Endothelial cell of umbilical vein (primary cell): ENCODE data around the gene CXCL10. TPM values are rescaled to one million over a fixed set of nuclear protein-coding genes. Genes with fewer than 3 reads are reported as not detected.

Source experiments
- BruUV-seq: library from RNA; stranded (reverse); fragments of 400-500 nt; replicated peaks from 2 replicates; lab custom pipeline; 2021; lab: Mats Ljungman, UMichigan
- CTCF ChIA-PET: fragments of 300-600, 350-600 bp; sonication (Branson Sonifier 250); formaldehyde crosslinking; loops from one replicate; lab custom pipeline; 2021; ENCODE audit warnings: antibody characterized with exemption, inconsistent platforms; lab: Charles Lee
- POLR2A ChIA-PET: fragments of 300-600, 350-600 bp; sonication (Branson Sonifier 250); formaldehyde crosslinking; loops from one replicate; lab custom pipeline; 2021; ENCODE audit warnings: antibody characterized with exemption, inconsistent platforms; lab: Charles Lee
- DNase-seq: peaks from one replicate; pipeline ENCODE4 v3.0.0-alpha.2; 2011; ENCODE audit warnings: low read depth, low spot score
- FAIRE-seq: peaks from 2 replicates; lab custom pipeline; 2011; peaks lifted over from hg19 to GRCh38; lab: Jason Lieb, UNC
- H2AFZ ChIP-seq: 2 replicates; pipeline ENCODE4 v1.6.0; 2012; ENCODE audit warnings: low read depth, low read length, control low read depth, inconsistent platforms
- H3K27ac ChIP-seq: 2 replicates; pipeline ENCODE4 v1.5.1; 2011; ENCODE audit warnings: low read depth, mild to moderate bottlenecking, control low read depth, low read length, moderate library complexity; ENCODE audit not compliant: insufficient read depth
- H3K27me3 ChIP-seq, 2 experiments: 2 replicates each; pipeline versions ENCODE4 v1.6.0 to v1.6.1; 2011; ENCODE audit warnings: low read length in 2 of 2, mixed read lengths in 1 of 2; ENCODE audit not compliant: control insufficient read depth in 2 of 2, insufficient read depth in 2 of 2
- H3K36me3 ChIP-seq, 2 experiments: 2 replicates in 1 of 2; 3 replicates in 1 of 2; pipeline ENCODE4 v1.5.1; 2011; ENCODE audit warnings: low read length in 2 of 2, mild to moderate bottlenecking in 1 of 2, moderate library complexity in 1 of 2; ENCODE audit not compliant: control insufficient read depth in 2 of 2, insufficient read depth in 2 of 2; ENCODE audit errors: extremely low read depth in 1 of 2
- H3K4me1 ChIP-seq: 3 replicates; pipeline ENCODE4 v1.5.1; 2011; ENCODE audit warnings: mild to moderate bottlenecking, low read length; ENCODE audit not compliant: control insufficient read depth, insufficient read depth; ENCODE audit errors: extremely low read depth
- H3K4me2 ChIP-seq: 2 replicates; pipeline ENCODE4 v1.6.1; 2011; ENCODE audit warnings: low read length, control low read depth, mixed read lengths; ENCODE audit not compliant: insufficient read depth
- H3K4me3 ChIP-seq, 3 experiments: fragments of 200-600 bp in 1 of 3; sonication (generic), shearing (Covaris generic) in 1 of 3; replicated peaks in 1 of 3; 2 replicates each; pipeline ENCODE4 v1.5.1; 2011 to 2016; ENCODE audit warnings: control low read depth in 3 of 3, low read length in 3 of 3, mild to moderate bottlenecking in 2 of 3, inconsistent platforms in 1 of 3, low read depth in 1 of 3, moderate library complexity in 1 of 3; ENCODE audit not compliant: insufficient read depth in 1 of 3
- H3K79me2 ChIP-seq: 2 replicates; pipeline ENCODE4 v1.6.0; 2012; ENCODE audit warnings: low read length, inconsistent platforms; ENCODE audit not compliant: control insufficient read depth, insufficient read depth
- H3K9ac ChIP-seq: replicated peaks from 2 replicates; pipeline ENCODE3; 2011; ENCODE audit warnings: low read length, control low read depth; ENCODE audit not compliant: insufficient read depth; ENCODE audit errors: extremely low read depth
- H3K9me1 ChIP-seq: replicated peaks from 3 replicates; pipeline ENCODE4 v1.6.0; 2011; ENCODE audit warnings: mild to moderate bottlenecking, low read length; ENCODE audit not compliant: control insufficient read depth, insufficient read depth; ENCODE audit errors: extremely low read depth
- H3K9me3 ChIP-seq: replicated peaks from 2 replicates; pipeline ENCODE4 v1.5.1; 2012; ENCODE audit warnings: low read length, inconsistent platforms; ENCODE audit not compliant: control insufficient read depth, insufficient read depth
- H4K20me1 ChIP-seq: replicated peaks from 2 replicates; pipeline ENCODE3; 2011; ENCODE audit warnings: mild to moderate bottlenecking, low read length; ENCODE audit not compliant: control insufficient read depth, insufficient read depth; ENCODE audit errors: extremely low read depth
- EZH2 ChIP-seq: IDR thresholded peaks from 2 replicates; pipeline ENCODE4 v1.6.1; 2012; ENCODE audit warnings: borderline replicate concordance, low read depth, mild to moderate bottlenecking, moderate library complexity, low read length, inconsistent platforms; ENCODE audit not compliant: severe bottlenecking
- FOS ChIP-seq: IDR thresholded peaks from 2 replicates; pipeline ENCODE4 v1.6.1; 2011; ENCODE audit warnings: mild to moderate bottlenecking, low read length, moderate library complexity, borderline replicate concordance; ENCODE audit not compliant: insufficient read depth
- GATA2 ChIP-seq: IDR thresholded peaks from 2 replicates; pipeline ENCODE4 v1.7.0; 2011; ENCODE audit warnings: low read depth, mild to moderate bottlenecking, moderate library complexity, mixed read lengths, low read length; ENCODE audit not compliant: insufficient read length, insufficient read depth
- JUN ChIP-seq: IDR thresholded peaks from 2 replicates; pipeline ENCODE4 v1.6.1; 2011; ENCODE audit warnings: borderline replicate concordance, low read depth; ENCODE audit not compliant: insufficient read length, insufficient read depth
- MAX ChIP-seq: IDR thresholded peaks from 2 replicates; pipeline ENCODE4 v1.6.1; 2011; ENCODE audit not compliant: insufficient read depth, insufficient read length
- MYC ChIP-seq: IDR thresholded peaks from one replicate; pipeline ENCODE4 v1.6.1; 2011; ENCODE audit warnings: mild to moderate bottlenecking, low read depth, low read length
- POLR2A ChIP-seq: IDR thresholded peaks from 2 replicates; pipeline ENCODE4 v1.6.1; 2012; ENCODE audit warnings: low read depth, mild to moderate bottlenecking, control low read depth, low read length
- POLR2AphosphoS5 ChIP-seq: IDR thresholded peaks from 2 replicates; pipeline ENCODE4 v1.6.1; 2012; ENCODE audit warnings: low read depth, mild to moderate bottlenecking, control low read depth, low read length, moderate library complexity; ENCODE audit not compliant: insufficient read depth
- dilution Hi-C: fragments of 300-500 bp; cut with MboI; formaldehyde crosslinking; loops from one replicate; pipeline ENCODE4 v1.15.0; 2019; ENCODE audit warnings: low sequenced_read_pairs; ENCODE audit not compliant: extremely low pct_ligation_motif_present
- intact Hi-C: fragments of 100-400 bp; cut with micrococcal nuclease; formaldehyde crosslinking; loops from one replicate; pipeline ENCODE4 v1.10.0; 2022
- polyA plus RNA-seq, 4 experiments: library from polyadenylated mRNA; depleted of rRNA in 3 of 4; stranded (reverse) in 3 of 4; unstranded in 1 of 4; fragments of >200 nt; gene quantifications; 2 replicates each; pipeline versions ENCODE4 v1.2.1 to v1.2.3, GENCODE V29; 2011 to 2012; ENCODE audit warnings: missing spikeins in 1 of 4
- total RNA-seq: library from RNA; stranded (reverse); gene quantifications from 2 replicates; pipeline ENCODE4 v1.2.3, GENCODE V29; 2021
- TF ChIP-seq, protein P1 (sequence below), 2 donors: IDR thresholded peaks; 1 replicate in 1 of 2; 2 replicates in 1 of 2; pipeline ENCODE4 v1.5.1; 2011; ENCODE audit warnings: low read length in 2 of 2, mild to moderate bottlenecking in 2 of 2, moderate library complexity in 2 of 2, control low read depth in 1 of 2, inconsistent platforms in 1 of 2, low read depth in 1 of 2; ENCODE audit not compliant: insufficient read depth in 1 of 2; ENCODE audit errors: extremely low read depth in 1 of 2

Gene CXCL10
- total and polyA plus RNA-seq, 2 donors (not counting 3 experiments of a cell fraction or from before 2014, with no cell fraction given) = 0.18 TPM; not detected in 1

DNA sequence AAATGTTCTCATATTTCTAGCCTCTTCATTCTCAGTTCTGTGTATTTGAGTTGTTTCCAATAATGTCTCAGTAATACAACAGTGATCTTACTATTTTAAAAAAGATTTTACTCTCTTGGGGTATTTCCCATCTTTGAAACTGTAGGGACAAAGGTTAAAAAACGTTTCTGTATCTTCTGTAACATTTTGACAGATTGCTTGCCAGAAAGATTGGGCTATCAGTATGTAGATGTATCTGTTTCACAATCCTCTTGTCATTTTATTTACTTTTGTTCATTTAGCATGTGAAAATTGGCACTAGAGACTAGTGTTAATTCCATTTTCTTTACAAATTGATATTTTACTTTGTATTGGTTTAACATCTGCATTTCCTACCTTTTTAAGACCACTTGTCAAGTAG is 9.8 kb downstream of the CXCL10 start:
- Histone ChIP-seq H3K27me3 (no peaks in the 10 kb centered on the region), H3K9me3 (no peaks in the 10 kb centered on the region), H3K9me1 (no peaks in the 10 kb centered on the region), H4K20me1 (no peaks in the 10 kb centered on the region), H3K4me1 (peaks cover 5% of the 10 kb centered on the region), H2AFZ (no peak overlapping the region), H3K4me2 (no peak overlapping the region), H3K4me3 (no peak overlapping the region), H3K9ac (no peak overlapping the region), H3K36me3 (no peaks in the 10 kb centered on the region), H3K27ac (no peak overlapping the region), H3K79me2 (no peaks in the 10 kb centered on the region)
- BruUV-seq = no TSS peak
- TF ChIP-seq MAX (no peak), MYC (no peak), POLR2AphosphoS5 (no peak), JUN (no peak), GATA2 (no peak), EZH2 (no peak), POLR2A (no peak), FOS (no peak)
- TF ChIP-seq, protein P1, sequence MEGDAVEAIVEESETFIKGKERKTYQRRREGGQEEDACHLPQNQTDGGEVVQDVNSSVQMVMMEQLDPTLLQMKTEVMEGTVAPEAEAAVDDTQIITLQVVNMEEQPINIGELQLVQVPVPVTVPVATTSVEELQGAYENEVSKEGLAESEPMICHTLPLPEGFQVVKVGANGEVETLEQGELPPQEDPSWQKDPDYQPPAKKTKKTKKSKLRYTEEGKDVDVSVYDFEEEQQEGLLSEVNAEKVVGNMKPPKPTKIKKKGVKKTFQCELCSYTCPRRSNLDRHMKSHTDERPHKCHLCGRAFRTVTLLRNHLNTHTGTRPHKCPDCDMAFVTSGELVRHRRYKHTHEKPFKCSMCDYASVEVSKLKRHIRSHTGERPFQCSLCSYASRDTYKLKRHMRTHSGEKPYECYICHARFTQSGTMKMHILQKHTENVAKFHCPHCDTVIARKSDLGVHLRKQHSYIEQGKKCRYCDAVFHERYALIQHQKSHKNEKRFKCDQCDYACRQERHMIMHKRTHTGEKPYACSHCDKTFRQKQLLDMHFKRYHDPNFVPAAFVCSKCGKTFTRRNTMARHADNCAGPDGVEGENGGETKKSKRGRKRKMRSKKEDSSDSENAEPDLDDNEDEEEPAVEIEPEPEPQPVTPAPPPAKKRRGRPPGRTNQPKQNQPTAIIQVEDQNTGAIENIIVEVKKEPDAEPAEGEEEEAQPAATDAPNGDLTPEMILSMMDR (IDR thresholded peaks at IDR 0.05; ENCODE audit: extremely low read depth in 1 of 2, insufficient read depth in 1 of 2, low read depth in 1 of 2, low read length in 2 of 2) = no peak
- ChIA-PET CTCF (interaction anchor here (1.3 kb wide), 1 partner anchor 11 kb away, joined by 3 read pairs; no protein-coding TSS in a partner anchor), POLR2A (no interaction called here)
- DNase-seq (no peak), FAIRE-seq (no peak)
- intact Hi-C loops = no loop called here
- dilution Hi-C loops = no loop called here
